SK-N-SH (cell line): ENCODE results near the gene PCYOX1L.

Experiments
- CTCF ChIP-seq: fragments of 200-600 bp; sonication (generic); IDR thresholded peaks from 2 replicates; pipeline ENCODE4 v1.6.1; 2017; ENCODE audit warnings: antibody characterized with exemption, mild to moderate bottlenecking, moderate library complexity
- FOXJ3 ChIP-seq: sonication (generic); formaldehyde crosslinking; IDR thresholded peaks from 2 replicates; pipeline ENCODE4 v1.5.1; 2020; ENCODE audit warnings: mild to moderate bottlenecking, missing genetic modification reagents
- MAX ChIP-seq: IDR thresholded peaks from 2 replicates; pipeline ENCODE4 v1.4.0; 2012; ENCODE audit warnings: low read depth
- SIN3A ChIP-seq: IDR thresholded peaks from 2 replicates; pipeline ENCODE4 v1.6.1; 2012; ENCODE audit warnings: low read depth, mild to moderate bottlenecking, low read length, moderate library complexity, borderline replicate concordance
- SMC3 ChIP-seq: IDR thresholded peaks from 2 replicates; pipeline ENCODE4 v1.6.1; 2012; ENCODE audit warnings: low read depth, low read length, improper control_type of control experiment

- TF ChIP-seq SIN3A (no peak), CTCF (no peak), MAX (no peak), FOXJ3 (CRISPR knock-in tag) (no peak), SMC3 (no peak)
Observed at GRCh38 chr5:149376104-149376503, 18.3 kb downstream of the PCYOX1L start.
